ENCODE data around the gene OR2V1.
"Not testable (repeated sequence)": the region's sequence is repeated elsewhere in the genome, so short reads cannot be mapped to it uniquely, and the experiment has no call there.

The OR2V1 gene, protein sequence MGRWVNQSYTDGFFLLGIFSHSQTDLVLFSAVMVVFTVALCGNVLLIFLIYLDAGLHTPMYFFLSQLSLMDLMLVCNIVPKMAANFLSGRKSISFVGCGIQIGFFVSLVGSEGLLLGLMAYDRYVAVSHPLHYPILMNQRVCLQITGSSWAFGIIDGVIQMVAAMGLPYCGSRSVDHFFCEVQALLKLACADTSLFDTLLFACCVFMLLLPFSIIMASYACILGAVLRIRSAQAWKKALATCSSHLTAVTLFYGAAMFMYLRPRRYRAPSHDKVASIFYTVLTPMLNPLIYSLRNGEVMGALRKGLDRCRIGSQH

DNA sequence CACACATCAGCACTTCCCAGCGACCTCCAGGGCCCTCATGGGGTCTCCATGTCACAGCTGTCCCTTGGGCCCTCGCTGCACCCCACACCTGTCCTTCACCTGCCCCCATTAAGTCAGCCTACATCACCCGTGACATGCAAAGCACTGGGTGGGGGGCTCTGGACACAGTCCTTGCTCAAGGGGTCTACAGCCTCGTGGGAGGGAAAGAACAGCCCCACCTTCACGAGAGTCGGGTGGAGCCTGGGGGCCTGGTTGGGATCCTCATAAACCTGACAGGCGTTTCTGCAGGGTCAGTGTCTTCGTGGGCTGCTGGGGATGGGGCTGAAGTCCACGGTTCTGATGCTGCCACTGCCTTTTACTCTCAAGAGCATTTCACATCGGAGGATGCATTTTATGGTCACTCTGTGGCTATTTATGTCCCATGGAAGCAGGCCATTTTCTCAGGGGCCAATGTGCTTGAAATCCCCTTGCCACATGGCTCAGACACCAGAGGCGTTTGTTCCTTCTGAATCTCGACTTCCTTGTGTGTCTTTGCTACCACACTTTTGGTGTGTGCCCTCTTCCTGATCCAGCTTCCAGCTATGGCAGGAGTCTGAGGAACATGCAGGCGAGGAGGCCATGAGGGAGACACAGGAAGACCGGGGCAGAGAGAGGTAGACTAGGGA, at the start of gene OR2V1:
Gene OR2V1, minus strand, starts transcription at position 338 of the 665 bp plus-strand sequence. CDS start 5,865 bp downstream, outside the sequence.
- no peak for DNase-seq

DNA sequence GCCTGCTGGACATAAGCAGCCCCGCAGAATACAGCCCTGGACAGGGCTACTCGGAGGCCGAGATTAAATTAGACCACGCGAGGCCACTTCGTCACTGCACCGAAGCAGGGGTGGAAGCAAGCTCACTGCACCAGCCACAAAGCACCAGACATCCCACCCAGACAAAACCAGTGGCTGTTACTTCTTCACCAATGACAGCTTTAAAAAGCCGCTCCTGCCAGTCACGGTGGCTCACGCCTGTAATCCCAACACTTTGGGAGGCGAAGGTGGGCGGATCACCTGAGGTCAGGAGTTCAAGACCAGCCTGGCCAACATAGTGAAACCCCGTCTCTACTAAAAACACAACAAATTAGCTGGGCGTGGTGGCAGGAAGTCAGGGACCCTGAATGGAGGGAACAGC, 46.6 kb upstream of the OR2V1 start:
- not testable (repeated sequence) for DNase-seq

DNA sequence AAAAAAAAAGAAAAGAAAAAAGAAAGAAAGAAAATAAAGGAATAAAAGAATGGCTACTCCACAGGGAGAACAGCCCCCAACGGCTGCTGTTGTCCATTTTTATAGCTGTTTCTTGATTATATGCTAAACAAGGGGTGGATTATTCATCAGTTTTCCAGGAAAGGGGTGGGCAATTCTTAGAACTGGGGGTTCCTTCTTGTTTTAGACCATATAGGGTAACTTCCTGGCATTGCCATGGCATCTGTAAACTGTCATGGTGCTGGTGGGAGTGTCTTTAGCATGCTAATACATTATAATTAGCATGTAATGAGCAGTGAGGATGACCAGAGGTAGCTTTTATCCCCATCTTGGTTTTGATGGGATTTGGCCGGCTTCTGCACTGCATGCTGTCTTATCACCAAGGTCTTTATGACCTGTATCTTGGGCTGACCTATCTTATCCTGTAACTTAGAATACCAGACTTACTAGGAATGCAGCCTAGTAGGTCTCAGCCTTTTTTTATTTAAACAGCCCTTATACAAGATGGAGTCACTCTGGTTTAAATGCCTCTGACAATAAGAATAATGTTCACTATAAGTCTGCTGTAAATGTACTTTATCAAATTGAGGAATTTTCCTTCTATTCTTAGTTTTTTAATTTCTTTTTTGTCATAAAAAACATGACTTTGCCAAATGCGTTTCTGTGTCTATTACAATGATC, 45.4 kb upstream of the OR2V1 start:
- no peak for DNase-seq

DNA sequence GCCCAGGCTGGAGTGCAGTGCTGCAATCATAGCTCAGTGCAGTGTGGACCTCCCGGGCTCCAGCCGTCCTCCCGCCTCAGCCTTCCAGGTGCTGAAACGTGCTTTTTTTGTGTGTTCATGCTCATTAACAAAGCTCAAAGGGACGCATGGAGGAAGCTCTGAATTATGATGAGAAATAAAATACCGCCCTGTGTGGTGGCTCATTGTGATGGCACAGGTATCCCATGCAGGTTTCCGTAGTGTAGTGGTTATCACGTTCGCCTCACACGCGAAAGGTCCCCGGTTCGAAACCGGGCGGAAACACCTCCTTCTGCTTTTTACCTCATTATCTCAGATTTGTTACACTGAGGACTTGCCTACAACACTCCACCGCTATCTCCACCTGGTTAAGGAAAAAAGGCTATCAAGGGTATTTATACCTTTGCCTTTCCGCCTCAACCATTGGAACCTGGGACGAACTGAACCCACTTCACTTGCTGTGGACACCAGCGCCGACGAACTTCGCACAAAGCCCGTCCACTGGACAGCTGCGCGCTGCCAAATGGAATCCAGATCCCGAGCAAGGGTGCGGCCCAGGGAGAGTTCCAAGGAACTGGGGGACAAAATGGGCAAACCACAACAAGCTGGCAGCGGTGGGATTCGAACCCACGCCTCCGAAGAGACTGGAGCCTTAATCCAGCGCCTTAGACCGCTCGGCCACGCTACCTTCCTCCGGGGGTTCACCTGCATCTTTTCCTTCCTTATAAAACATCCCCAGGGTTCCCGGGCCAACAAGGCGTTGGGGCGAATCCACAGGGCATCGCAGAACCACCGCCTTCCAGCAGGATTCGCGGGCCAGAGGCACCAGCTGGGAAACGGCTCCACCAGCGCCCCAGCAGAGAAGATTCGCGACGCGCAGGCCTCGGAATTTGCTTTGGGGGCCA, 42.7 kb upstream of the OR2V1 start:
- DNase-seq = no peak

DNA sequence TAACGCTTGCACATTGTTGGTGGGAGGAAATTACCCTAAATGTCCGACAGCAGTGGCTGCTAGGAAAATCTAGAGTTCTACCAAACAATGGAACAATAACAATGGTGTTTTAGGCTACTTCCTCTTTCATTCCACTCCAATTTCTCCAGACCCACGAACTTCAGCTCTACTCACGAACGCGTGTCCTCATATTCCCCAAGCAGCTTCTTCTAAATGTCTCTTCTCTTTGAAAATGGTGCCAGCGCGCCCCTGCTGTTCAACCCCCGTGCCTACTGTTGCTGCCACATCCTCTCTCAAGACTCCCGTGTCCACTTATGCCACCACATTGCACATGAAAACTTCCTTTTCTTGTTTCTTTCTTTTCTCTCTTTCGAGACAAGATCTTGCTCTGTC, 42.1 kb upstream of the OR2V1 start:
- DNase-seq = no peak

GRCh38 chr5:181171782-181172181, 40.8 kb upstream of the OR2V1 start:
- no peak for DNase-seq

DNA sequence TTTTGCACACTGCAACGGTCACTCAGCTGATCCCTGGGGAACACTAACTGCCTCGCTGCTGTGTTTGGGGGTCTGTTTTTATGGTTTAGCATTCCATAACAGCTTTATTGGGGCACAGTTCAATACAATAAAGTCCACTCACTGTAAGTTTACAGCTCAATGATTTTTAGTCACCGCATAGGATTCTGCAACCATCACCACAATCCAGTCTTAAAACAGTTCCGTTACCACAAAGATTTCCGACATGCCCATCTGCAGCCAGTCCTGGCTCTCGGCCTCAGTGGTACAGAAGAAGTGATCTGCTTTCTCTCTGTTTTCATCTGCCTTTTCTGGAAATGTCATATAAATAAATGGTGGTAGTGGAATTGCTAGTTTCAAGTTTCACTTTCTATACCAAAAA, 40.0 kb upstream of the OR2V1 start:
- DNase-seq = no peak

DNA sequence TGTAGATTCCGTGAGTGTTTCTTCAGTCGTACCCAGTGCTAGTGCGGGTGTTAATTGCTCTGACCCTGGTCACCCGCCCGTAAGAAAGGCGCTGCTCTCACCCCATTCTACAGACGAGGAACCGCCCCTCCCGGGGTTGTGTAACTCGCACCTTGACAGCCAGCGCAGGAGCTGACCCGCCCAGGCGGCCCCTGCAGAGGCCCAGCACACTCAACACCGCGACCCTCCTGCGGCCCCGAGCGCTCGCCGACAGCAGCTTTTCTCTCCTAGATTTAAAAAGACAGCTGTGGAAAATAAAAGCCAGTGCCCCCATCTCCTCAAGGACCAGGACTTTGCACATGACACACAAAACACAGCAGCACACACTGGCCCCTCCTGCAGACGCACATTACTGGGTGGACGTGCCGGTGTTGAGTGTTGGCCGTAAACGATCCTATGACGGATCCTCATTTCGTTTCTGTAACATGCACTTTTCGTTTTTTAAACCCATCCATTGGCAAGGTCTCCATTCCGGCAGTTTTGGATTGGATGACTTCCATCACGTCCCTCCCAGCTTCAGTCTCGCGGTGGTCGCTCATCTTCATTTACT, 39.4 kb upstream of the OR2V1 start:
- no peak for DNase-seq

- DNase-seq = peak; percentile 36
Observed at GRCh38 chr5:181169459-181170236, 38.7 kb upstream of the OR2V1 start.

DNA sequence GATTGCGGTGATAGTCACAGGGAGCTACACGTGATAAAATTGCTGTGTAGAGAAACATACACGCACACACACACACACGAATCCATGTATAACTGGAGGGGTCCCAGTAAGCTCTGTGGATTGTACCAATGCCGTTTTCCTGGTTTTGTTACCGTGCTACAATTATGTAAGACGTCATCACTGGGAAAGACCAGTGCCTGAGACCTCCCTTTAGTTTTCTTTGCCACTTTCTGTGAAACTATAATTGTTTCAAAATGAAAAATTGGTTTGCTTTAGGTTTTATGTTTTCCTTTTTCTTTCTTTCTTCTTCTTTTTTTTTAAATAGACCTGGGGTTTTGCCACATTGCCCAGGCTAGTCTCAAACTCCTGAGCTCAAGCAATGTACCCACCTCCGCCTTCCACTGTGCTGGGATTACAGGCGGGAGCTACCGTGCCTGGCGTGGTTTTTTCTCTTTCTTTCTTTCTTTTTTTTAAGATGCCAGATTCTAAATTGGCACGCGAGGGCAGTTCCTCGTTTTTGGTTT, 37.7 kb upstream of the OR2V1 start:
- no peak for DNase-seq

DNA sequence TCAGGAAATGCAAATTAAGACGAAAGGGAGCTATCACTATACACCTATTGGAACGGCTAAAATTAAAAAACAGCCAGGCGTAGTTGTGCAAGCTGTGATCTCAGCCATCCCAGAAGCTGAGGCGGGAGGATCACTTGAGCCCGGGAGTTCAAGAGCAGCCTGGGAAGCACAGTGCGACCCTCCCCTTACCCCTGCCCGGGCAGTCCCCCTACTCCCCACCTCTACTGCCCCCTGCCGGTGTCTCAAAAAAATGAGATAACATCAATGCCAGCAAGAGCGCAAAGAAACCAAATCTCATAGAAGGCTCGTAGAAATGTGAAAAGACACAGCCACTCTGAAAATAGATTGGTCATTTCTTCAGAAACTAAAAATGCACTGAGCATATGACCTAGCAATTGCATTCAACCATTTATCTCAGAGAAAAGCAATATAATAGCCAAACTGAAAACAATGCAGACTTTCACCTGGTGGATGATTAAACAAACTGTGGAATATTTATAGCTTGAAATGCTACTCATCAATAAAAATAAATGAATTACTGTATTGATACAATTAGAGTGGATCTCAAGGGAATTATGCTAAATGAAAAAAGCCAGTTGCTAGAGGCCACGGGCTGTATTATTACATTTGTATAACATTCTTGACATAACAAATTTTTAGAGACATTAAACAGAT, 37.0 kb upstream of the OR2V1 start:
- DNase-seq = peak; percentile 2

DNA sequence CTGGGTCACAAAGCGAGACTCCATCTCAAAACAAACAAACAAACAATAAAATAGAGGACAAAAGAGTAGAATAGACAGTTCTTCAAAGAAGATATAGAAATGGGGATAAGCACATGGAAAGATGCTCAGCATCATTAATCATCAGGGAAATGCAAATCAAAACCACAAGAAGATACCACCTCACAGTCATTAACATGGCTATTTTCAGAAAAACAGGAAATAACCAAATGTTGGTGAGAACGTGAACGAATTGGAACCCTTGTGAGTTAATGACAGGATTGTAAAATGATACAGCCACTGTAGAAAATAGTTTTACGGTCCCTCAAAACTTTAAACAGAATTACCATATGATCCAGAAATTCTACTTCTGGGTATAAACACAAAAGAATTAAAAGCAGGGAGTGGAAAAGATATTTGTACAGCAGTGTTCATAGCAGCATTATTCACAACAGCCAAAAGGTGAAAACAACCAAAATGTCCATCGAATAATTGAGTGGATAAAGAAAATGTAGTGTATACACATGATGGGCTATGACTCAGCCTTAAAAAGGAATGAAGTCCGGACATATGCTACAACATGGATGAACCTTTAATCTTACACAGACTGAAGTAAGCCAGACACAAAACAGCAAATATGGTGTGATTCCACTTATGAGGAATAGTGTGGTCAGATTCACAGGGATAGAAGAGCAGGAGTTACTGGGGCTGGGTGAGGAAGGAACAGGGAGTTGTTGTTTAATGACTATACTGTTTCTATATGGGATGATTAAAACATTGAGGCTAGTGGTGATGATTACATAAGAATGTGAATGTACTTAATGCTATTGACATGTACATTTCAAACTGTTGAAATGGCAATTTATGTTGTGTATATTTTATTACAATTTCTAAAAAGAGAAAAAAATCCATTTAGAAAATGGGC, 36.1 kb upstream of the OR2V1 start:
- DNase-seq = no peak

DNA sequence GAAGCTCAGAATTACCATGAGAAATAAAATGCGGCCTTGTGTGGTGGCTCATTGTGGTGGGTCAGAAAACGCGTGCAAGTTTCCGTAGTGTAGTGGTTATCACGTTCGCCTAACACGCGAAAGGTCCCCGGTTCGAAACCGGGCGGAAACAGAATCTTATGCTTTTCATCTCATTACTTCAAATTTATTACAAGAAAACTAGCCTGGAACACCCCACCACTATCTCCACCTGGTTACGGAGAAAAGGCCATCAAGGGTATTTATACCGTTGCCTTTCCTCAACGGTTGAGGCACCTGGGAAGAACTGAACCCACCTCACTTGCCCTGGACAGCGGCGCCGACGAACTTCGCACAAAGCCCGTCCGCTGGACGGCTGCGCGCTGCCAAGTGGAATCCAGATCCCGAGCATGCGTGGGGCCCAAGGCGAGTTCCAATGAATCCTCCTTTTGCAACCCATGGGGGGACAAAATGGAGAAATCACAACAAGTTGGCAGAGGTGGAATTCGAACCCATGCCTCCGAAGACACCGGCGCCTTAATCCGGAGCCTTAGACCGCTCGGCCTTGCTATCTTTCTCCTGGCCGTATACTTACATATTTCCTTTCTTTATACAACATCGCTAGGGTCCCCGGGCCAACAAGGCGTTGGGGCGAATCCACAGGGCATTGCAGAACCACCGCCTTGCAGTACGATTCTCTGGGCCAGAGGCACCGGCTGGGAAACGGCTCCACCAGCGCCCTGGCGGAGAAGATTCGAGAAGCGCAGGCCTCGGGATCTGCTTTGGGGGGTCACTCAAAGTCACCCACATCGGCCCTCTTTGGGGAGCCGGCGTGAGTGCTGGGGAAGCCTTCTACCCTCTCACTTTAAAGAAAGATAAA, 33.3 kb upstream of the OR2V1 start:
- no peak for DNase-seq

GRCh38 chr5:181163487-181164075, 32.6 kb upstream of the OR2V1 start:
- no peak for DNase-seq

DNA sequence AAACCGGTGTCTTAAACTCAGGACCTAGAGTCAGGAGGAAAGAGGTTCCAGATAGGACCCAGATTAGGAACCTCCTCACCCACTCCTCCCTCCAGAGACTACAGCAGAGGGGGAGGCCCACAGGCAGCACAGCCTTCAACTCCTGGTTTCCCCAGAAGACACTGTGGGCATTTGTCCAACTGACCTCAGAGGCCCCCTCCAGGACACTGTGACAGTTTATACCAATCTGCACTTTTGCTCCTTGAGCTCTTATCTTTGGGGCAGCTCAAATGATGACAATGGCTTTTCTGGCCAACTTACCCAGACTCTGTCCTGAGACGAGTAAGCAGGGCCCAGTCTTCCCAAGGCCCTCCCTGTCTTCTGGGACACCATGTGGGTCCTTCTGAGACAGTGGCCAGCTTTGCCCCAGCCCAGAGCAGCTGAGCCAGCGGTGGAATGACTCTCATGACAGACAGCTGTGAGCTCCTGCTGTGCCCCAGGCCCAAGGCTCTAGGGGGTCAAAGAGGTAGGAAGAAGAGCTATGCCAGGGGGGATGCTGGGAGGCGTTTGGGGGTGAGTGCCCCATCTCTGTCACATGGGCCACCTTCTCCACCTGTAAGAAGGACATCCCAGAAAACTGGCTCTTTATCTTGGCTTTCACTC, 30.7 kb upstream of the OR2V1 start:
- DNase-seq = no peak

- DNase-seq = peak; percentile 10
Observed at GRCh38 chr5:181160755-181161533, 30.0 kb upstream of the OR2V1 start.
